Nephron (organoid): Measurements from ENCODE around the gene ARHGAP32.
A peak's percentile ranks its signal among the peaks of the same experiment; 100 is the strongest.

Experiments
- H3K27ac Mint-ChIP-seq, 3 experiments: 2 replicates each; pipeline ENCODE4 v1.8.0; 2020; ENCODE audit warnings: mixed read lengths in 3 of 3, mild to moderate bottlenecking in 2 of 3, moderate library complexity in 1 of 3
- H3K27me3 Mint-ChIP-seq: 2 replicates; pipeline ENCODE4 v1.8.0; 2021; ENCODE audit warnings: low read depth, mild to moderate bottlenecking, moderate library complexity, mixed read lengths
- H3K36me3 Mint-ChIP-seq: 2 replicates; pipeline ENCODE4 v1.8.0; 2020; ENCODE audit warnings: low read depth, mixed read lengths
- H3K4me1 Mint-ChIP-seq: 2 replicates; pipeline ENCODE4 v1.8.0; 2020; ENCODE audit warnings: mixed read lengths
- H3K4me3 Mint-ChIP-seq, 3 experiments: 2 replicates each; pipeline ENCODE4 v1.8.0; 2020; ENCODE audit warnings: mild to moderate bottlenecking in 3 of 3, mixed read lengths in 3 of 3, moderate library complexity in 2 of 3
- H3K9me3 Mint-ChIP-seq: 2 replicates; pipeline ENCODE4 v1.8.0; 2020; ENCODE audit warnings: mixed read lengths
- TF ChIP-seq, protein P1 (sequence below), 3 experiments: fragments of 200-600 bp; sonication (generic); IDR thresholded peaks; one replicate each; pipeline ENCODE4 v1.5.0; 2021; ENCODE audit warnings: antibody characterized with exemption in 3 of 3; ENCODE audit not compliant: unreplicated experiment in 3 of 3

The ARHGAP32 gene

DNA sequence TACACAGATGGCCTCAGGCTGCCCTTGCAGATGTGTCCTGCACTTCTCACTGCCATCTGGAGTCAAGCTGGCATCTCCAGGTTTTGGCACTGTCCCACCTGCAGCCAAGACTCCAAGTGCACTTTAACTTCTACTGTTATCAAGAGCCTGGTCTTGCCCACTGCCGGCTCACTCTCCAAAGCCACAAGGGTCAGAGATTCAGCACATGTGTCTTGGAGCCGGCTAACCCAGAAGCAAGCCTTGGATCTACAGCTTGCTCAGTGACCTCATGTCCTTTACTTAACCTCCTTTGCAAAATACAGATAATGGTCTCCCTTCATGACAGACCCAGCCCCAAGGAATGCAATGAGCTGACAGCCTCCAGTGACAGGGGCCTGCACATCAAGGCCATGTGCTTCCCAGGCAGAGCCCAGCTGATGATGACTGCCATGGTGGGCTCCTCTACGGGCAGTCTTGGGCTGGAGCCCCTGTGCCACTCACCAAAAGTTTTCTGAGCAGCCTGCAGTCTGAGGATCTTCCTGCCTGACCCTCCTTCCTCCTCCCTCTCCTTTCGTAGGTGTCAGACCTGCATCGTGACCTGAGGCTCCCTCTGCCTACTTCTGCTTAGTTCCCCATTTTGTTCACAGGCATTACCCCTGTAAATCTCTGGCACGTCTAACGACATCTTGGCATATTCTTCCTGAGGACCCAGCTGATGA is 258.5 kb downstream of the ARHGAP32 start:
- TF ChIP-seq, protein P1, sequence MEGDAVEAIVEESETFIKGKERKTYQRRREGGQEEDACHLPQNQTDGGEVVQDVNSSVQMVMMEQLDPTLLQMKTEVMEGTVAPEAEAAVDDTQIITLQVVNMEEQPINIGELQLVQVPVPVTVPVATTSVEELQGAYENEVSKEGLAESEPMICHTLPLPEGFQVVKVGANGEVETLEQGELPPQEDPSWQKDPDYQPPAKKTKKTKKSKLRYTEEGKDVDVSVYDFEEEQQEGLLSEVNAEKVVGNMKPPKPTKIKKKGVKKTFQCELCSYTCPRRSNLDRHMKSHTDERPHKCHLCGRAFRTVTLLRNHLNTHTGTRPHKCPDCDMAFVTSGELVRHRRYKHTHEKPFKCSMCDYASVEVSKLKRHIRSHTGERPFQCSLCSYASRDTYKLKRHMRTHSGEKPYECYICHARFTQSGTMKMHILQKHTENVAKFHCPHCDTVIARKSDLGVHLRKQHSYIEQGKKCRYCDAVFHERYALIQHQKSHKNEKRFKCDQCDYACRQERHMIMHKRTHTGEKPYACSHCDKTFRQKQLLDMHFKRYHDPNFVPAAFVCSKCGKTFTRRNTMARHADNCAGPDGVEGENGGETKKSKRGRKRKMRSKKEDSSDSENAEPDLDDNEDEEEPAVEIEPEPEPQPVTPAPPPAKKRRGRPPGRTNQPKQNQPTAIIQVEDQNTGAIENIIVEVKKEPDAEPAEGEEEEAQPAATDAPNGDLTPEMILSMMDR (IDR thresholded peaks at IDR 0.05; ENCODE audit: unreplicated experiment in 3 of 3) = no peak
- Mint-ChIP-seq H3K27ac (no peak overlapping the region), H3K4me1 (peaks cover 60% of the 10 kb centered on the region), H3K27me3 (peaks cover 25% of the 10 kb centered on the region), H3K36me3 (no peaks in the 10 kb centered on the region), H3K9me3 (no peaks in the 10 kb centered on the region), H3K4me3 (no peak overlapping the region)

- no peaks in the 10 kb centered on the region for H3K9me3 Mint-ChIP-seq
- H3K4me1 Mint-ChIP-seq = peaks cover 65% of the 10 kb centered on the region
- H3K27ac Mint-ChIP-seq = peak overlapping the region; percentile 38 to 87 (median 54)
- no peaks in the 10 kb centered on the region for H3K36me3 Mint-ChIP-seq
- peaks cover 11% of the 10 kb centered on the region for H3K27me3 Mint-ChIP-seq
- no peak overlapping the region for H3K4me3 Mint-ChIP-seq
- TF ChIP-seq, protein P1 (IDR thresholded peaks at IDR 0.05; ENCODE audit: unreplicated experiment in 3 of 3) = no peak
Observed at GRCh38 chr11:128931668-128932067, 260.5 kb downstream of the ARHGAP32 start.

DNA sequence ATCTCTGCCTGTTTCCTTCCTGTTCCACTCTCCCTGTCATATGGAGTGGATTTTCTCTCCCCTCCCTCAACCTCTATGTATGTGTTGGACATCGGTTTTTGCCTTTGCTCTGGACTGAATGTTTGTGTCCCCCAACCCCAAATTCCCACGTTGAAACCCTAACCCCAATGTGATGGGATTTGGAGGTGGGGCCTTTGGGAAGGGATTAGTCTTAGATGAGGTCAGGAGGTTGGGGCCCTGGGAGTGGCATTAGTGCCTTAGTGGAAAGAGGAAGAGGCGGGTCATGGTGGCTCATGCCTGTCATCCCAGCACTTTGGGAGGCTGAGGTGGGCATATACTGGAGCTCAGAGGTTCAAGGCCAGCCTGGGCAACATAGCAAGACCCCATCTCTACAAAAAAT is 261.1 kb downstream of the ARHGAP32 start:
- Mint-ChIP-seq H3K9me3 (no peaks in the 10 kb centered on the region), H3K36me3 (no peaks in the 10 kb centered on the region), H3K4me1 (peaks cover 65% of the 10 kb centered on the region), H3K4me3 (no peak overlapping the region), H3K27me3 (peaks cover 12% of the 10 kb centered on the region), H3K27ac (peak overlapping the region; percentile 38 to 54 (median 40))
- TF ChIP-seq, protein P1 (IDR thresholded peaks at IDR 0.05; ENCODE audit: unreplicated experiment in 3 of 3) = no peak

DNA sequence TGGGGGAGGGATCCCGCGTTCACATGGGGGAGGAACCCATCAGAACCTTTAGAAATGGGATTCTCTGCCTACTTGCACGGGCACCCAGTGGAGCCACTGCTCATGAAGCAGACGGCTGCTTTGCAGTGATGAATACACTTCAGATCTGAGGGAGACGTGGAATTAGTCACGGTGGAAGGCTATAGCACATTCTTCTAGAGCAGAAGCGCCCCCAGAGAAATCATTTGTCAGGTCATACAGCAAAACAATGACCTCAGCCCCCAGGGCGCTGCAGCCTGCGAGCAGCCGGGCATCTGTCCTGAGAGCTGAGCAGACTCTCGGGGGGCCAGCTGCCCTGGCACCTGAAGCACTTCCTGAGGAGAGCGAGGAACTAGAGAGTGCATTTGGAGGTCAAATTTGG is 262.1 kb downstream of the ARHGAP32 start:
- peaks cover 12% of the 10 kb centered on the region for H3K27me3 Mint-ChIP-seq
- TF ChIP-seq, protein P1 (IDR thresholded peaks at IDR 0.05; ENCODE audit: unreplicated experiment in 3 of 3) = no peak
- peak overlapping the region; percentile 5 to 75 (median 45) for H3K27ac Mint-ChIP-seq
- H3K9me3 Mint-ChIP-seq = no peaks in the 10 kb centered on the region
- no peaks in the 10 kb centered on the region for H3K36me3 Mint-ChIP-seq
- H3K4me3 Mint-ChIP-seq = no peak overlapping the region
- peaks cover 72% of the 10 kb centered on the region for H3K4me1 Mint-ChIP-seq

DNA sequence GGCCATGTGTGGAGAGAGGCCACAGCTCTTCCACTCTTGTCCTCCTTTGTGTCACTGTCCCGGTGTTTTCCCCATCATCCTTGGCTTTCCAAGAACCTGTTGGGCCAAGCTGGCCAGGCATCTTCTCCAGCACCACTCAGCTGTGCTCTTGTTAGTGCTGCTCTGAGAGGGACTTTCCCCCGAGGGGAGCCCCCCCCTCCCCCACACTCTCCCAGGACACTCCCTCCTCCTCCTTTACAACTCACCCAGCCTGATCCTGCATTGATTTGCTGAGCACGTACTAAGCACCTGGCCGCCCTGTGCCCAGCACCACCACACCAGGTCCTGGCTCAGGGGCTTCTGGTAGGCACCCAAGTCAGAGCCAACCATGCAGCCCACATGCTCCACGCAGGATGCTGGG is 262.7 kb downstream of the ARHGAP32 start:
- Mint-ChIP-seq H3K4me3 (peak overlapping the region in 1 of 3 experiments; percentile 6), H3K4me1 (peaks cover 76% of the 10 kb centered on the region), H3K36me3 (no peaks in the 10 kb centered on the region), H3K9me3 (no peaks in the 10 kb centered on the region), H3K27me3 (peaks cover 13% of the 10 kb centered on the region), H3K27ac (peak overlapping the region; percentile 12 to 45 (median 21))
- TF ChIP-seq, protein P1 (IDR thresholded peaks at IDR 0.05; ENCODE audit: unreplicated experiment in 3 of 3) = no peak

GRCh38 chr11:128928400-128928799 is 263.7 kb downstream of the ARHGAP32 start:
- Mint-ChIP-seq H3K9me3 (no peaks in the 10 kb centered on the region), H3K27ac (peak overlapping the region in 1 of 3 experiments; percentile 9), H3K4me1 (peaks cover 75% of the 10 kb centered on the region), H3K4me3 (no peak overlapping the region), H3K27me3 (peaks cover 17% of the 10 kb centered on the region), H3K36me3 (no peaks in the 10 kb centered on the region)
- TF ChIP-seq, protein P1 (IDR thresholded peaks at IDR 0.05; ENCODE audit: unreplicated experiment in 3 of 3) = no peak
